Coronary artery (tissue), 2 donors: ENCODE data around the gene ABL2.

ENCODE experiments used
- DNase-seq: peaks from one replicate; pipeline ENCODE4 v3.0.0-alpha.2; 2017; ENCODE audit warnings: low spot score
- H3K27ac ChIP-seq, 2 donors: fragments of 200-600 bp; sonication (generic); one replicate each; pipeline ENCODE4 v1.5.1; 2016 to 2019
- H3K4me3 ChIP-seq: fragments of 200-600 bp; sonication (generic); 2 replicates; pipeline ENCODE4 v1.5.1; 2016; ENCODE audit warnings: mild to moderate bottlenecking, moderate library complexity
- CTCF ChIP-seq: fragments of 200-600 bp; sonication (generic); IDR thresholded peaks from one replicate; pipeline ENCODE4 v1.5.1; 2019; ENCODE audit warnings: antibody characterized with exemption

ABL2 gene

DNA sequence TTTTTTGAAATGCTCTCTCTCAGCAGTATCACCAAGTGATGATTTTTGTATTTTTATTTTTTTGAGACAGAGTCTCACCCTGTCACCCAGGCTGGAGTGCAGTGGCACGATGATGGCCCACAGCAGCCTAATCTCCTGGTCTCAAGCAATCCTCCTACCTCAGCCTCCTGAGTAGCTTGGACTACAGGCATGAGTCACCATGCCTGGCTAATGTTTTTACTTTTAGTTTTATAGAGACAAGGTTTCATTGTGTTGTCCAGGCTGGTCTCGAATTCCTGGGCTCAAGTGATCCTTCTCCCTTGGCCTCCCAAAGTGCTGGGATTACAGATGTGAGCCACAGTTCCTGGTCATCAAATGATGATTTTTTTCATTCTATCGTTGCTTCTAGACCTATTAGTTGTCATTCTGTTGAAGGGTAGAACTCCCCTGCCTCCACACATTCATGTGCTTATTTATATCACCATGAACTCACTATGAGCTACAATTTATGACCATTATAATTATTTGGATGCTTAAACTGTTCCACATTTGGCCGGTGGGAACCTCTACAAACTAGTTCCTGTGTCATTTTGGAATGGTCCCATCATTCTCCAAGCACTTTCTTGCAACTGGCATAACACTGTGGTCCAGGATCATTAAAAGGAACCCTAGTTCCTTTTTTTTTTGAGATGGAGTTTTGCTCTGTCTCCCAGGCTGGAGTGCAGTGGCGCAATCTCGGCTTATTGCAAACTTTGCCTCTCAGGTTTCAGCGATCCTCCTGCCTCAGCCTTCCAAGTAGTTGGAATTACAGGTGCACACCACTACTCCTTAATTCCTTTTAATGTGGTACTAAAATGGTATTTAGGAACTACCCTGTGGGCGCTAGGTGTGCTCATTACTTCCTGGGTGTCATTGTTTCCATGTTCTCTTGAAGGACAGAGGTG, 167.9 kb downstream of the ABL2 start:
- no peak for TF ChIP-seq CTCF
- Histone ChIP-seq H3K27ac (no peak overlapping the region), H3K4me3 (no peak overlapping the region)
- no peak for DNase-seq

GRCh38 chr1:179058487-179059483, 170.7 kb downstream of the ABL2 start:
- H3K27ac ChIP-seq = no peak overlapping the region
- DNase-seq = no peak
- TF ChIP-seq CTCF = no peak
- no peak overlapping the region for H3K4me3 ChIP-seq

- no peak for DNase-seq
- H3K4me3 ChIP-seq = no peak overlapping the region
- no peak overlapping the region for H3K27ac ChIP-seq
- no peak for TF ChIP-seq CTCF
These were observed 173.5 kb downstream of the ABL2 start for GRCh38 chr1:179055937-179056336.

DNA sequence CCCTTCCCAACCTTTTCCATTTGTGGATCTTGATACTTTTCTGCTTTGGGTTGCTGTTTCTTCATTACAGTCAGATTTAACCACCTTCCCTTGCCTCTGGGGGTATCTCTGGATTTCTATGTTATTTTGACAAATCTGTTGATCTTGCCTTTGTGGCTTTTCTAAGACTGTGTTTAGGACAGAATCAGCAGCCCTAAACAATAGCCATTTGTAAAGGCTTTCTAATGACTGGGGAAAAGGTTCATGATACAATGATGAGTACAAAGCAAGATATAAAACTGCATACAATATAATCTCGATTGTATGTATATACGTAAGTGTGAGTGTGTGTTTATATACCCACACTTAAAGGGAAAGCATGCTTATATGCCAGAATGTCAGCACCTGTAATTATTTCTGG, 176.0 kb downstream of the ABL2 start:
- H3K4me3 ChIP-seq = no peak overlapping the region
- DNase-seq = no peak
- no peak for TF ChIP-seq CTCF
- H3K27ac ChIP-seq = no peak overlapping the region

- no peak overlapping the region for H3K27ac ChIP-seq
- DNase-seq = no peak
- TF ChIP-seq CTCF = no peak
- no peak overlapping the region for H3K4me3 ChIP-seq
These were observed 176.7 kb downstream of the ABL2 start for GRCh38 chr1:179052776-179053175.
